HepG2 (cell line): ENCODE results near the gene MUL1. TPM values are rescaled to one million over a fixed set of nuclear protein-coding genes. Genes with fewer than 3 reads are reported as not detected.

Experiments used
- ATAC-seq: fragments of 200-7000 bp; cut with Tn5 transposase; 3 replicates; pipeline ENCODE4 v1.9.1; 2020; ENCODE audit warnings: mild to moderate bottlenecking, moderate library complexity
- BruUV-seq: library from RNA; stranded (reverse); fragments of 400-500 nt; replicated peaks from 2 replicates; lab custom pipeline; 2021; lab: Mats Ljungman, UMichigan
- CTCF ChIA-PET: fragments of 300-600 bp; formaldehyde crosslinking; extraction: SDS; loops from one replicate; lab custom pipeline; 2021; ENCODE audit warnings: low total read pairs, inconsistent platforms, low intra/inter-chr PET ratio; lab: Yijun Ruan, JAX
- POLR2A ChIA-PET: fragments of 350-600 bp; sonication (Branson Sonifier 250); formaldehyde crosslinking; loops from one replicate; lab custom pipeline; 2020; ENCODE audit warnings: antibody characterized with exemption, inconsistent platforms; lab: Yijun Ruan, JAX
- DNase-seq: peaks from one replicate; pipeline ENCODE4 v3.0.0-alpha.2; 2015; ENCODE audit warnings: low spot score
- FAIRE-seq: peaks from 3 replicates; lab custom pipeline; 2011; peaks lifted over from hg19 to GRCh38; lab: Jason Lieb, UNC
- H2AFZ ChIP-seq: one replicate; pipeline ENCODE4 v1.6.1; 2011; ENCODE audit warnings: low read length, inconsistent platforms
- H3K27ac ChIP-seq: fragments of 300-600 bp; 3 replicates; pipeline ENCODE4 v1.8.0; 2011; ENCODE audit warnings: mixed run types, mild to moderate bottlenecking, mixed read lengths, low read length, inconsistent platforms; ENCODE audit not compliant: insufficient read depth; ENCODE audit errors: extremely low read length
- H3K27me3 ChIP-seq, 2 experiments: fragments of 200-600 bp in 1 of 2; 2 replicates in 1 of 2; 3 replicates in 1 of 2; pipeline versions ENCODE4 v1.6.0 to v1.8.0; 2011; ENCODE audit warnings: low read length in 2 of 2, mild to moderate bottlenecking in 2 of 2, moderate library complexity in 2 of 2, inconsistent platforms in 1 of 2; ENCODE audit not compliant: insufficient read depth in 2 of 2, control insufficient read depth in 1 of 2
- H3K36me3 ChIP-seq, 2 experiments: fragments of 200-600 bp in 1 of 2; replicated peaks in 1 of 2; 2 replicates in 1 of 2; 3 replicates in 1 of 2; pipeline versions ENCODE4 v1.5.1 to v1.8.0; 2011; ENCODE audit warnings: low read length in 2 of 2, inconsistent platforms in 1 of 2; ENCODE audit not compliant: insufficient read depth in 2 of 2, control insufficient read depth in 1 of 2
- H3K4me1 ChIP-seq: 2 replicates; pipeline ENCODE4 v1.5.1; 2012; ENCODE audit warnings: low read length, inconsistent platforms; ENCODE audit not compliant: insufficient read depth
- H3K4me2 ChIP-seq: 2 replicates; pipeline ENCODE4 v1.6.0; 2011; ENCODE audit warnings: low read depth, low read length, inconsistent platforms
- H3K4me3 ChIP-seq, 3 experiments: fragments of 200-600 bp in 1 of 3; sonication (generic), shearing (Covaris generic) in 1 of 3; replicated peaks in 1 of 3; 2 replicates each; pipeline ENCODE4 v1.5.1; 2011 to 2016; ENCODE audit warnings: low read length in 3 of 3, inconsistent platforms in 2 of 3, low read depth in 2 of 3, mild to moderate bottlenecking in 2 of 3, control low read depth in 1 of 3, mixed read lengths in 1 of 3; ENCODE audit not compliant: insufficient read depth in 1 of 3
- H3K79me2 ChIP-seq: one replicate; pipeline ENCODE4 v1.6.1; 2011; ENCODE audit warnings: low read length, inconsistent platforms; ENCODE audit not compliant: insufficient read depth
- H3K9ac ChIP-seq: 2 replicates; pipeline ENCODE4 v1.6.0; 2011; ENCODE audit warnings: mild to moderate bottlenecking, low read depth, low read length, inconsistent platforms; ENCODE audit not compliant: insufficient read depth
- H3K9me3 ChIP-seq: 2 replicates; pipeline ENCODE4 v1.5.1; 2012; ENCODE audit warnings: mild to moderate bottlenecking, low read length
- H4K20me1 ChIP-seq: 2 replicates; pipeline ENCODE4 v1.6.0; 2011; ENCODE audit warnings: inconsistent platforms, mild to moderate bottlenecking, low read length, moderate library complexity; ENCODE audit not compliant: insufficient read depth
- DR1 ChIP-seq: sonication (generic); formaldehyde crosslinking; IDR thresholded peaks from 2 replicates; pipeline ENCODE4 v1.8.0; 2021; ENCODE audit warnings: mild to moderate bottlenecking, missing genetic modification reagents, inconsistent platforms
- ERF ChIP-seq: IDR thresholded peaks from 2 replicates; pipeline ENCODE4 v1.6.1; 2018; ENCODE audit warnings: missing biosample characterization, missing genetic modification reagents
- ESRRA ChIP-seq: sonication (generic); formaldehyde crosslinking; IDR thresholded peaks from 2 replicates; pipeline ENCODE4 v1.5.1; 2020; ENCODE audit warnings: mild to moderate bottlenecking, low read depth, missing genetic modification reagents
- HNRNPK ChIP-seq: fragments of 200-400 bp; formaldehyde crosslinking; IDR thresholded peaks from 2 replicates; pipeline ENCODE4 v1.6.1; 2018; ENCODE audit warnings: low read length, low read depth, moderate library complexity, mild to moderate bottlenecking; ENCODE audit not compliant: poor library complexity, severe bottlenecking
- JDP2 ChIP-seq: sonication (generic); formaldehyde crosslinking; IDR thresholded peaks from 2 replicates; pipeline ENCODE4 v1.8.1; 2022; ENCODE audit warnings: missing genetic modification reagents, borderline replicate concordance
- KAT7 ChIP-seq: IDR thresholded peaks from 2 replicates; pipeline ENCODE4 v1.6.1; 2018; ENCODE audit warnings: borderline replicate concordance, missing compliant biosample characterization
- KLF6 ChIP-seq: IDR thresholded peaks from 2 replicates; pipeline ENCODE4 v1.8.0; 2016; ENCODE audit warnings: missing biosample characterization, missing genetic modification reagents
- MATR3 ChIP-seq: sonication (generic); formaldehyde crosslinking; IDR thresholded peaks from 2 replicates; pipeline ENCODE4 v1.4.0; 2020; ENCODE audit warnings: missing genetic modification reagents
- MLLT10 ChIP-seq: sonication (generic); formaldehyde crosslinking; IDR thresholded peaks from 2 replicates; pipeline ENCODE4 v1.4.0; 2020; ENCODE audit warnings: missing genetic modification reagents
- TP53 ChIP-seq: sonication (generic); formaldehyde crosslinking; conservative IDR thresholded peaks from 2 replicates; pipeline ENCODE4 v1.4.0; 2020; ENCODE audit warnings: missing genetic modification reagents
- WIZ ChIP-seq: sonication (generic); formaldehyde crosslinking; IDR thresholded peaks from 2 replicates; pipeline ENCODE4 v1.5.1; 2020; ENCODE audit warnings: mild to moderate bottlenecking, missing genetic modification reagents
- ZBTB20 ChIP-seq: sonication (generic); formaldehyde crosslinking; IDR thresholded peaks from 2 replicates; pipeline ENCODE4 v1.8.1; 2023; ENCODE audit warnings: missing genetic modification reagents, low read depth, mild to moderate bottlenecking, borderline replicate concordance
- ZFAT ChIP-seq: sonication (generic); formaldehyde crosslinking; conservative IDR thresholded peaks from 2 replicates; pipeline ENCODE4 v1.8.1; 2023; ENCODE audit warnings: missing genetic modification reagents, inconsistent platforms
- ZNF263 ChIP-seq: sonication (generic); formaldehyde crosslinking; IDR thresholded peaks from 2 replicates; pipeline ENCODE4 v1.4.0; 2020; ENCODE audit warnings: missing genetic modification reagents
- ZNF329 ChIP-seq: sonication (generic); formaldehyde crosslinking; IDR thresholded peaks from 2 replicates; pipeline ENCODE4 v1.9.0; 2021; ENCODE audit warnings: low read depth, mild to moderate bottlenecking, missing genetic modification reagents
- ZNF33A ChIP-seq: sonication (generic); formaldehyde crosslinking; IDR thresholded peaks from 2 replicates; pipeline ENCODE4 v1.5.1; 2020; ENCODE audit warnings: missing genetic modification reagents, mild to moderate bottlenecking, moderate library complexity, borderline replicate concordance
- ZNF468 ChIP-seq: sonication (generic); formaldehyde crosslinking; IDR thresholded peaks from 2 replicates; pipeline ENCODE4 v1.8.0; 2022; ENCODE audit warnings: mild to moderate bottlenecking, moderate library complexity, missing genetic modification reagents
- ZNF546 ChIP-seq: sonication (generic); formaldehyde crosslinking; conservative IDR thresholded peaks from 2 replicates; pipeline ENCODE4 v1.8.1; 2023; ENCODE audit warnings: mild to moderate bottlenecking, missing genetic modification reagents
- ZNF547 ChIP-seq: sonication (generic); formaldehyde crosslinking; IDR thresholded peaks from 2 replicates; pipeline ENCODE4 v1.5.1; 2020; ENCODE audit warnings: mild to moderate bottlenecking, missing genetic modification reagents
- ZNF570 ChIP-seq: sonication (generic); formaldehyde crosslinking; IDR thresholded peaks from 2 replicates; pipeline ENCODE4 v1.4.0; 2020; ENCODE audit warnings: mild to moderate bottlenecking, missing genetic modification reagents, borderline replicate concordance
- ZNF652 ChIP-seq: IDR thresholded peaks from 2 replicates; pipeline ENCODE4 v1.6.1; 2016; ENCODE audit warnings: low read depth, borderline replicate concordance
- ZNF7 ChIP-seq: IDR thresholded peaks from 2 replicates; pipeline ENCODE4 v1.6.1; 2016; ENCODE audit warnings: missing biosample characterization, missing genetic modification reagents
- ZNF768 ChIP-seq: sonication (generic); formaldehyde crosslinking; IDR thresholded peaks from 2 replicates; pipeline ENCODE4 v1.4.0; 2020; ENCODE audit warnings: missing genetic modification reagents
- ZNF790 ChIP-seq: sonication (generic); formaldehyde crosslinking; IDR thresholded peaks from 2 replicates; pipeline ENCODE4 v1.8.0; 2022; ENCODE audit warnings: missing genetic modification reagents, mild to moderate bottlenecking, borderline replicate concordance
- WGBS: methylation state at CpG from one replicate; pipeline ENCODE4 v1.1.6; 2017; ENCODE audit warnings: low lambda C conversion rate; 5-methylcytosine and 5-hydroxymethylcytosine counted together
- in situ Hi-C: cut with HindIII; loops from 2 replicates; pipeline ENCODE4 v1.10.0; 2017; ENCODE audit warnings: low pct_unique_long_range_greater_than_20kb; ENCODE audit not compliant: extremely low pct_ligation_motif_present
- intact Hi-C: fragments of 100-400 bp; cut with micrococcal nuclease; formaldehyde crosslinking; loops from one replicate; pipeline ENCODE4 v1.10.0; 2022; ENCODE audit not compliant: unreplicated experiment
- polyA plus RNA-seq, 8 experiments: library from polyadenylated mRNA; depleted of rRNA in 3 of 8; stranded (reverse) in 7 of 8; unstranded in 1 of 8; fragments of >200 nt; fragmentation: Illumina TruSeq in 4 of 8; extraction: Trizol in 4 of 8; gene quantifications; 2 replicates each; pipeline versions ENCODE4 v1.2.1 to v1.2.3, GENCODE V29; 2011 to 2016; ENCODE audit warnings: low read depth in 4 of 8, missing spikeins in 1 of 8, mixed read lengths in 1 of 8; ENCODE audit not compliant: insufficient read depth in 1 of 8
- total RNA-seq, 5 experiments: library from RNA; depleted of rRNA; stranded (reverse); fragments of >200 nt; fragmentation: Illumina TruSeq; extraction: Trizol; gene quantifications; 2 replicates each; pipeline ENCODE4 v1.2.3, GENCODE V29; 2016; ENCODE audit warnings: low read depth in 1 of 5
- TF ChIP-seq, protein P1 (sequence below): sonication (generic); formaldehyde crosslinking; IDR thresholded peaks from 2 replicates; pipeline ENCODE4 v1.8.0; 2022; ENCODE audit warnings: low read depth, missing genetic modification reagents

MUL1 gene
- total and polyA plus RNA-seq, 2 of the 13 experiments (the other 11 are each of a cell fraction or from before 2014, with no cell fraction given) = 21.5 to 26.5 TPM

DNA sequence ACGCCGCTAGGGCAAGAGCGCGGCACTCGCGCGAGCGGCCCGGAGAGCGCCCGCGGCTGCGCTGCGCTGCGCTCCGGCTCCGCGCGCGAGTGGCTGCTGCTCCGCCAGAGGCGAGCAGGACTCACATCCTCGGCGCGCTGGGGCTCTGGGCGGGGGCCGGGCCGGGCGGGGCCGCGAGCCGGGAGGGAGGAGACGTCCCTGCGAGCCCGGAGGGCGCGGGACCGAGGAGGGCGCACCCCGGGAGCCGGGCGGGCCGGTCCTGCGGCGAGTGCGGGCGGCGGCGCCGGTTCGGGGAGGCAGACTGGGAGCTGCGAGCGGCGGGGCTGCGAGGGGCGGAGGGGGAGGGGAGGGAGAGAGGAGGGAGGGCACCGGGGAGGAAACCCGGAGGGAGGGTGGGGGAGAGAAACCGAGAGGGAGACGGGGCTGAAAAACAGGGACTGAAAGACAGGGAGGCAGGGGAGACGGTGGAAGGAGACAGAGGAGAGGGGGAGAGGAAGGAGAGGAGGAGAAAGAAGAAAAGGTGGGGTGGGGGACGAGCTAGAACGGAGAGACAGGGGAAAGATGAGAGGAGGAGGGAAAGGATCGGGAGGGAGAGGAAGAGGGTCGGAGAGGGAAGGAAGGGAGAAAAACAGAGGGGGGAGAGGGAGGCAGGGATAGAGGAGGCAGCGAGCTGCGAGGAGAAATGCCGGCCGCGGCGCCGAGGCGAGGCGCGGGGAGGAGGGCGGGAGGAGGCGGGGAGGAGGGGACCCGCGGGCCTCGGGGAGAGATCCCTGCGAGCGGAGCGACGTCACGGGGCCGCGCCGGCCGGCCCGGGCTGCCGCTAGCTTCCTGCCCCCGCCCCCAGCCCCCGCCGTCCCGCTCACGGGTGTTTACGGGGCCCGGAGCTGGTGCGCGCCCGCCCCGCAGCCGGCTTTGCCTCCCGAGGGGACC, 22.2 kb downstream of the MUL1 start, which contains the start of gene CAMK2N1:
Gene CAMK2N1 (minus strand): TSS at position 684 of the 930 bp plus-strand sequence. CDS start 831 bp downstream, outside the sequence.
- Histone ChIP-seq H3K36me3 (no peaks in the 10 kb centered on the region), H3K79me2 (peaks cover 39% of the 10 kb centered on the region), H3K4me2 (peak within 1 kb of the TSS; percentile 83), H3K4me3 (peak within 1 kb of the TSS; percentile 90 to 95 (median 92)), H3K4me1 (peaks cover 51% of the 10 kb centered on the region), H3K27me3 (no peaks in the 10 kb centered on the region), H2AFZ (no peak within 1 kb of the TSS), H3K9ac (peak within 1 kb of the TSS; percentile 99), H3K27ac (peak within 1 kb of the TSS; percentile 98), H4K20me1 (no peaks in the 10 kb centered on the region; the same call in 1 of the 2 replicates), H3K9me3 (no peaks in the 10 kb centered on the region)
- BruUV-seq = no TSS peak
- ChIA-PET CTCF (interaction anchor here (1.4 to 2.4 kb wide), 2 partner anchors 15 to 16 kb away, joined by 3 to 10 read pairs; no protein-coding TSS in a partner anchor), POLR2A (interaction anchor here (0.9 to 4.3 kb wide), 9 partner anchors 8 to 560 kb away, joined by 3 to 60 read pairs (median 5); partner anchors contain the start of gene MUL1)
- ATAC-seq (peak; percentile 59), DNase-seq (peak; percentile 55), FAIRE-seq (no peak)
- in situ Hi-C loops (no loop called here), intact Hi-C loops (no loop called here)
- WGBS = 1% methylated on average over 39 of the region's 104 CpGs
- TF ChIP-seq ZNF546 (CRISPR knock-in tag) (0 out of 2 replicates have a peak, but pooled peaks have one; percentile 29), ZNF570 (CRISPR knock-in tag) (0 out of 2 replicates have a peak, but pooled peaks have one; percentile 2), ZNF768 (no peak), ZNF790 (CRISPR knock-in tag) (no peak; the same call in 1 of the 2 replicates), KLF6 (CRISPR knock-in tag) (no peak), ZBTB20 (CRISPR knock-in tag) (no peak), HNRNPK (peak; percentile 17), ZNF33A (CRISPR knock-in tag) (no peak), KAT7 (CRISPR knock-in tag) (peak; percentile 76), ZNF468 (CRISPR knock-in tag) (no peak), ZFAT (CRISPR knock-in tag) (no peak), ZNF329 (no peak), ZNF547 (CRISPR knock-in tag) (no peak), MLLT10 (CRISPR knock-in tag) (no peak), WIZ (CRISPR knock-in tag) (no peak), ZNF263 (CRISPR knock-in tag) (peak; percentile 86), ESRRA (CRISPR knock-in tag) (no peak), ZNF652 (CRISPR knock-in tag) (no peak), MATR3 (CRISPR knock-in tag) (no peak), TP53 (no peak), ZNF7 (CRISPR knock-in tag) (no peak), JDP2 (CRISPR knock-in tag) (no peak), ERF (no peak), DR1 (CRISPR knock-in tag) (no peak)
- TF ChIP-seq, protein P1, sequence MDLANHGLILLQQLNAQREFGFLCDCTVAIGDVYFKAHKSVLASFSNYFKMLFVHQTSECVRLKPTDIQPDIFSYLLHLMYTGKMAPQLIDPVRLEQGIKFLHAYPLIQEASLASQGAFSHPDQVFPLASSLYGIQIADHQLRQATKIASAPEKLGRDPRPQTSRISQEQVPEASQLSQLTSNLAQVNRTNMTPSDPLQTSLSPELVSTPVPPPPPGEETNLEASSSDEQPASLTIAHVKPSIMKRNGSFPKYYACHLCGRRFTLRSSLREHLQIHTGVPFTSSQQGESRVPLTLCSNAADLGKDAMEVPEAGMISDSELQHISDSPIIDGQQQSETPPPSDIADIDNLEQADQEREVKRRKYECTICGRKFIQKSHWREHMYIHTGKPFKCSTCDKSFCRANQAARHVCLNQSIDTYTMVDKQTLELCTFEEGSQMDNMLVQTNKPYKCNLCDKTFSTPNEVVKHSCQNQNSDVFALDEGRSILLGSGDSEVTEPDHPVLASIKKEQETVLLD (CRISPR knock-in tag) = peak; percentile 85
